ENCODE measurements around the gene SEPTIN5.

DNA sequence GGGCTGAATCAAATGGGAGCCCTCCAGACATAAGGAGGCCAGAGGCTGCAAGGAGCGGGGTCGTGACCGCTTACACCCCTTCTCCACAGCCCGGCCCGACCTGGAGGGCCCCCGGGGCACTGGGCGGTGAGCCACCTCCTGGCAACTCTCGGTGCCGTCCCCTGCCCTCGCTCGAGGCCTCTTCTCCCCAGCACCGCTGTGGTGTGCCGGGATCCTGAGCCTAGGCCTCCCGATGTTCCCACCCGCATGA lies 8.6 kb downstream of the SEPTIN5 start:
- TF ChIP-seq, protein P1, sequence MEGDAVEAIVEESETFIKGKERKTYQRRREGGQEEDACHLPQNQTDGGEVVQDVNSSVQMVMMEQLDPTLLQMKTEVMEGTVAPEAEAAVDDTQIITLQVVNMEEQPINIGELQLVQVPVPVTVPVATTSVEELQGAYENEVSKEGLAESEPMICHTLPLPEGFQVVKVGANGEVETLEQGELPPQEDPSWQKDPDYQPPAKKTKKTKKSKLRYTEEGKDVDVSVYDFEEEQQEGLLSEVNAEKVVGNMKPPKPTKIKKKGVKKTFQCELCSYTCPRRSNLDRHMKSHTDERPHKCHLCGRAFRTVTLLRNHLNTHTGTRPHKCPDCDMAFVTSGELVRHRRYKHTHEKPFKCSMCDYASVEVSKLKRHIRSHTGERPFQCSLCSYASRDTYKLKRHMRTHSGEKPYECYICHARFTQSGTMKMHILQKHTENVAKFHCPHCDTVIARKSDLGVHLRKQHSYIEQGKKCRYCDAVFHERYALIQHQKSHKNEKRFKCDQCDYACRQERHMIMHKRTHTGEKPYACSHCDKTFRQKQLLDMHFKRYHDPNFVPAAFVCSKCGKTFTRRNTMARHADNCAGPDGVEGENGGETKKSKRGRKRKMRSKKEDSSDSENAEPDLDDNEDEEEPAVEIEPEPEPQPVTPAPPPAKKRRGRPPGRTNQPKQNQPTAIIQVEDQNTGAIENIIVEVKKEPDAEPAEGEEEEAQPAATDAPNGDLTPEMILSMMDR (IDR thresholded peaks at IDR 0.05; ENCODE audit: insufficient read depth, low read length, poor library complexity, severe bottlenecking) = no peak
- TF ChIP-seq EZH2phosphoT487 (conservative IDR thresholded peaks at IDR 0.05; ENCODE audit: low read length) = no peak

Data from SU-DHL-6 (cell line).